ENCODE data around the gene DUSP16. TPM values are rescaled to one million over a fixed set of nuclear protein-coding genes. Genes with fewer than 3 reads are reported as not detected.
"Not testable (repeated sequence)": the region's sequence is repeated elsewhere in the genome, so short reads cannot be mapped to it uniquely, and the experiment has no call there.

Gene DUSP16
- total and polyA plus RNA-seq, 4 donors: 17.7 to 23.2 (median 20.5) TPM

DNA sequence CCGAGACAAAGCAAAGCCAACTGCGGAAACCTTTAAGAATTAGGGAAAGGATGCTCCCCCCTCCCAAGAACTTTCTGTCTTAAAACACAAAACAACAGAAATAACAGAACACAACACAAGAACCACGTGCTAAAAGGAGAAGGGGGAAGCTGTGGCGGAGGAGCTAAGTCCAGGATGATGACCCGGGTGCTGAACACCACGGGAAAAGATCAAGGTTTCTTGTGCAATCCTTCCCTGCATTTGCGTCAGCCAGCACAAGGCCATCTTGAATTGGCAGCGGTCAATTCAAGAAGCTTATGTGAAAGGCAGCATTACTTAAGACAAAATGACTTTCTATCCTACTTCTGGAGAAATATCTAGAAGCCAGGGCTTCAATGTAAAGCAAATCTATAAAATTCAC is 38.0 kb upstream of the DUSP16 start:
- no peak for DNase-seq (ENCODE audit: low read depth in 4 of 6, low spot score in 6 of 6)
- Histone ChIP-seq H3K36me3 (ENCODE audit: control insufficient read depth, insufficient read depth, low read length) (no peaks in the 10 kb centered on the region), H3K27ac (ENCODE audit: low read depth, low read length) (no peak overlapping the region), H3K9me3 (ENCODE audit: control insufficient read depth, insufficient read depth, low read length) (no peaks in the 10 kb centered on the region), H3K4me3 (ENCODE audit: low read depth, low read length) (no peak overlapping the region), H3K27me3 (ENCODE audit: control insufficient read depth, insufficient read depth, low read length) (no peaks in the 10 kb centered on the region), H3K4me1 (ENCODE audit: control insufficient read depth, insufficient read depth, low read length) (no peaks in the 10 kb centered on the region)
- WGBS (ENCODE audit: insufficient coverage): 83% methylated on average over 5 of the region's 8 CpGs

GRCh38 chr12:12599750-12600643 is 37.3 kb upstream of the DUSP16 start:
- H3K27me3 ChIP-seq (ENCODE audit: control insufficient read depth, insufficient read depth, low read length): no peaks in the 10 kb centered on the region
- DNase-seq (ENCODE audit: low read depth in 4 of 6, low spot score in 6 of 6): no peak
- H3K27ac ChIP-seq (ENCODE audit: low read depth, low read length): no peak overlapping the region
- no peak overlapping the region for H3K4me3 ChIP-seq (ENCODE audit: low read depth, low read length)
- WGBS (ENCODE audit: insufficient coverage): 57% methylated on average over 5 of the region's 9 CpGs
- no peaks in the 10 kb centered on the region for H3K4me1 ChIP-seq (ENCODE audit: control insufficient read depth, insufficient read depth, low read length)
- no peaks in the 10 kb centered on the region for H3K9me3 ChIP-seq (ENCODE audit: control insufficient read depth, insufficient read depth, low read length)
- no peaks in the 10 kb centered on the region for H3K36me3 ChIP-seq (ENCODE audit: control insufficient read depth, insufficient read depth, low read length)

DNA sequence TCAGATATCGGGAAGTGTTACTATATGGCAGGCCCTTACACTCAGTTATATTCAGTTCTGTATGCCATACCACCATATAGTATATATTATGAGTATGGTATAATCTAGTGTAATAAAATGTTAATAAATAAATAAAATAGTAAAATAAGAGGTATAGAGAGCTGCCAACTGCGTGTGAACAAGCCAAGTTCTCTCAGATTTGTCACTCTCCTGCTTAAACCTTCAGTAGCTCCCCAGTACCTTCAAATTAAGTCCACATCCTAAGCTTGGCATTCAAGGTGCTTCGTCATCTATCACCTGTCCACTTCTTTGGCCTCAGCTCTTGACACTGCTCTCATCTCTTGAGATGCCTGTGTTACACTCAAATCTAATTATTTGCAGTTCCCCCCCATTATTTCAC is 36.2 kb upstream of the DUSP16 start:
- WGBS (ENCODE audit: insufficient coverage): 86% methylated on average over 2 of the region's 3 CpGs
- Histone ChIP-seq H3K27me3 (ENCODE audit: control insufficient read depth, insufficient read depth, low read length) (no peaks in the 10 kb centered on the region), H3K27ac (ENCODE audit: low read depth, low read length) (no peak overlapping the region), H3K36me3 (ENCODE audit: control insufficient read depth, insufficient read depth, low read length) (no peaks in the 10 kb centered on the region), H3K4me3 (ENCODE audit: low read depth, low read length) (no peak overlapping the region), H3K9me3 (ENCODE audit: control insufficient read depth, insufficient read depth, low read length) (no peaks in the 10 kb centered on the region), H3K4me1 (ENCODE audit: control insufficient read depth, insufficient read depth, low read length) (no peaks in the 10 kb centered on the region)
- no peak for DNase-seq (ENCODE audit: low read depth in 4 of 6, low spot score in 6 of 6)

- not testable (repeated sequence) for H3K27me3 ChIP-seq (ENCODE audit: control insufficient read depth, insufficient read depth, low read length); H3K9me3 ChIP-seq (ENCODE audit: control insufficient read depth, insufficient read depth, low read length); H3K27ac ChIP-seq (ENCODE audit: low read depth, low read length); H3K36me3 ChIP-seq (ENCODE audit: control insufficient read depth, insufficient read depth, low read length); DNase-seq (ENCODE audit: low read depth in 4 of 6, low spot score in 6 of 6); H3K4me1 ChIP-seq (ENCODE audit: control insufficient read depth, insufficient read depth, low read length); H3K4me3 ChIP-seq (ENCODE audit: low read depth, low read length)
- no CpG with 5 or more reads among the region's 3 CpGs for WGBS (ENCODE audit: insufficient coverage)
These were observed 33.9 kb upstream of the DUSP16 start for GRCh38 chr12:12596598-12596997.

GRCh38 chr12:12595929-12596328 is 33.3 kb upstream of the DUSP16 start:
- WGBS (ENCODE audit: insufficient coverage): no CpG with 5 or more reads among the region's 2 CpGs
- DNase-seq (ENCODE audit: low read depth in 4 of 6, low spot score in 6 of 6); H3K4me1 ChIP-seq (ENCODE audit: control insufficient read depth, insufficient read depth, low read length); H3K27ac ChIP-seq (ENCODE audit: low read depth, low read length); H3K27me3 ChIP-seq (ENCODE audit: control insufficient read depth, insufficient read depth, low read length); H3K4me3 ChIP-seq (ENCODE audit: low read depth, low read length); H3K9me3 ChIP-seq (ENCODE audit: control insufficient read depth, insufficient read depth, low read length); H3K36me3 ChIP-seq (ENCODE audit: control insufficient read depth, insufficient read depth, low read length): not testable (repeated sequence)

- Histone ChIP-seq H3K9me3 (ENCODE audit: control insufficient read depth, insufficient read depth, low read length) (no peaks in the 10 kb centered on the region), H3K27me3 (ENCODE audit: control insufficient read depth, insufficient read depth, low read length) (no peaks in the 10 kb centered on the region), H3K27ac (ENCODE audit: low read depth, low read length) (no peak overlapping the region), H3K4me3 (ENCODE audit: low read depth, low read length) (no peak overlapping the region), H3K4me1 (ENCODE audit: control insufficient read depth, insufficient read depth, low read length) (no peaks in the 10 kb centered on the region), H3K36me3 (ENCODE audit: control insufficient read depth, insufficient read depth, low read length) (no peaks in the 10 kb centered on the region)
- no peak for DNase-seq (ENCODE audit: low read depth in 4 of 6, low spot score in 6 of 6)
- WGBS (ENCODE audit: insufficient coverage): no CpG with 5 or more reads among the region's 3 CpGs
These were observed 30.3 kb upstream of the DUSP16 start for GRCh38 chr12:12592930-12593329.

- WGBS (ENCODE audit: insufficient coverage): 96% methylated on average over 6 of the region's 6 CpGs
- H3K4me3 ChIP-seq (ENCODE audit: low read depth, low read length): no peak overlapping the region
- no peak for DNase-seq (ENCODE audit: low read depth in 4 of 6, low spot score in 6 of 6)
- H3K4me1 ChIP-seq (ENCODE audit: control insufficient read depth, insufficient read depth, low read length): no peaks in the 10 kb centered on the region
- no peaks in the 10 kb centered on the region for H3K36me3 ChIP-seq (ENCODE audit: control insufficient read depth, insufficient read depth, low read length)
- H3K27me3 ChIP-seq (ENCODE audit: control insufficient read depth, insufficient read depth, low read length): no peaks in the 10 kb centered on the region
- H3K27ac ChIP-seq (ENCODE audit: low read depth, low read length): no peak overlapping the region
- no peaks in the 10 kb centered on the region for H3K9me3 ChIP-seq (ENCODE audit: control insufficient read depth, insufficient read depth, low read length)
These were observed 28.3 kb upstream of the DUSP16 start for GRCh38 chr12:12590961-12591360.

- 100% methylated on average over 1 of the region's 3 CpGs for WGBS (ENCODE audit: insufficient coverage)
- H3K27me3 ChIP-seq (ENCODE audit: control insufficient read depth, insufficient read depth, low read length); H3K9me3 ChIP-seq (ENCODE audit: control insufficient read depth, insufficient read depth, low read length); DNase-seq (ENCODE audit: low read depth in 4 of 6, low spot score in 6 of 6); H3K4me3 ChIP-seq (ENCODE audit: low read depth, low read length); H3K27ac ChIP-seq (ENCODE audit: low read depth, low read length); H3K36me3 ChIP-seq (ENCODE audit: control insufficient read depth, insufficient read depth, low read length); H3K4me1 ChIP-seq (ENCODE audit: control insufficient read depth, insufficient read depth, low read length): not testable (repeated sequence)
These were observed 25.8 kb upstream of the DUSP16 start for GRCh38 chr12:12588436-12588835.

GRCh38 chr12:12587878-12588277 is 25.2 kb upstream of the DUSP16 start:
- H3K4me1 ChIP-seq (ENCODE audit: control insufficient read depth, insufficient read depth, low read length): no peaks in the 10 kb centered on the region
- no peak for DNase-seq (ENCODE audit: low read depth in 4 of 6, low spot score in 6 of 6)
- H3K27ac ChIP-seq (ENCODE audit: low read depth, low read length): no peak overlapping the region

More at GRCh38 chr12:12587878-12588277, 25.2 kb upstream of the DUSP16 start:
- H3K27me3 ChIP-seq (ENCODE audit: control insufficient read depth, insufficient read depth, low read length): no peaks in the 10 kb centered on the region
- H3K9me3 ChIP-seq (ENCODE audit: control insufficient read depth, insufficient read depth, low read length): no peaks in the 10 kb centered on the region
- no peaks in the 10 kb centered on the region for H3K36me3 ChIP-seq (ENCODE audit: control insufficient read depth, insufficient read depth, low read length)
- H3K4me3 ChIP-seq (ENCODE audit: low read depth, low read length): no peak overlapping the region
- WGBS (ENCODE audit: insufficient coverage): 83% methylated on average over 1 of the region's 1 CpG
